Measurements from ENCODE around the gene STARD3.

STARD3 gene

DNA sequence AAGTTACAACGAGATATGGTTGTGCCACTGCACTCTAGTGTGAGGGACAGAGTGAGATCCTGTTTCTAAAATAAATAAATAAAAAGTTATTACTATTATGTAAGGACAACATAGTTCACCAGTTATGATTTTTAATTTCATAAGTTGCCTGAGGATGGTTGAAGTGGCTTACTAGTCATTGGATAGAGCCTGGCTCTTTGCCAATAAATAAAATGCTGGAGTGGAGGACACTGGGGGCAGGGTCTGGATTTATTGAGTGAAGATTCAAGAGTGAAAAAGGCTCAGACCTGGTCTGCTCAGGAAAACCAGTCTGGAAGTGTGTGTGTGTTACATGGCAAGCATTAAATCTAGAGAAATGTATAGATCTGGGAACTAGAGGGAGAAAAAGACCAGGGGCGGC lies 2.1 kb downstream of the STARD3 start:
- DNase-seq, result no peak

DNA sequence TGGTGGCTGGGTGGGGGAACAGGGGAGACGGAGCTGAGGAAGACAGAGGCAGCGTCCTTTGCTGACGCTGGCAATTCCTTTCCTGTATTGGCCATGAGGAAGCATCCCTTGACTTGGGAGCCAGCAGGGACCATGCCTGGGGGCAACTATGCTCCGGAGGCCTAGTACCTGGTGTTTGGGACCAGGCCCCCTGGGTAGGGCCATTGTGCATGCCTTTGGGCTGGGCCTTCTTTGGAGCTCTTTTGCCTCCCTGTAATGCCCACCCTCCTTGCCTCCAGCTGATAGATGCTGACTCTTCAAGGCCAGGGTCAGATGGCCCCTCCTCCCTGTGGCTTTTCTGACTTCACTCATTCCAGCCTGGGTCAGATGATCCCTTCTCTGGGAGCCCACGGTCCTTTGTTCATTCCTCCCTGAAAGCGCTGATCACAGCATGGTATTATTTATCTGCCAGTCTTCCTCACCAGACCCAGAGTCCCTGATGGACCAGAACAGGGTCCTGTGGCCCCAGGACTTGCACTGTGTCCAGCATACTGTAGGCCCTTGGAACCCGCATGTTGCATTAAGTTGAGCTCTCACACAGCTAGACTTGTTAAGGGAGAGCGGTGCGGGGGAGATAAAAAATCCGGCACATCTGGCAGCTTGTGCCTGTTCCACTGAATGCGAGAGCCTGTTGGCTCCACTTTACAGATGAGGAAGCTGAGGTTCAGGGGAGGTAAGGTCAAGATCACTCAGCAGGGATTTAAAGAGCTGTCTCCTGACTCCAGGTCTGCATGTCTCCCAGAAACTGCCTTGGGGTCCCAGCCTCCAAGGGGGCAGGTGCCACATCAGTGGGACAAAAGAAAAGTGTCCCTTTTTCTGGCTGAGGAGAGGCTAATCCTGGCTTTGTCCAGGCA lies 2.9 kb downstream of the STARD3 start:
- DNase-seq, result no peak

DNA sequence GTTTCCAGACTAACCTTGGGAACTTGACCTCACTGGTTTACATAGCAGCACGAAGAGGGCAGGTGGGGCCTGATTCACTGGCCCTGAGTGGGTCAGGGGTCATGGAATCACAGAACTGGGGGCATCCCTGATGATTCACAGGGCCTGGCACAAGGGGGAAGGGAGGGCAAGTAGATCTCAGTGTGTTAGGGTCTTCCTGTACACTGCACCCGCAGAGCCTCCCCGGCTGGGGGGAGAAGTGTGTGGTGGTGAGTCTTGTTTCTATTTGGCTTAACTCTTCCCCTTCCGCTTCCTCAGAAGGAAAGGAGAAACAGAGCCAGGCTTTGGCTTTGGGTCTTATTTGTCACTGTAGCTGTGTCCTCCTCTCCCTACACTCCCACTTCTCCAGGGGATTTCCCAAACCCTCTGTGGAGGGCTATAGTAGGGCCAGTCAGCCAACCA lies 3.7 kb downstream of the STARD3 start:
- DNase-seq, result no peak

DNA sequence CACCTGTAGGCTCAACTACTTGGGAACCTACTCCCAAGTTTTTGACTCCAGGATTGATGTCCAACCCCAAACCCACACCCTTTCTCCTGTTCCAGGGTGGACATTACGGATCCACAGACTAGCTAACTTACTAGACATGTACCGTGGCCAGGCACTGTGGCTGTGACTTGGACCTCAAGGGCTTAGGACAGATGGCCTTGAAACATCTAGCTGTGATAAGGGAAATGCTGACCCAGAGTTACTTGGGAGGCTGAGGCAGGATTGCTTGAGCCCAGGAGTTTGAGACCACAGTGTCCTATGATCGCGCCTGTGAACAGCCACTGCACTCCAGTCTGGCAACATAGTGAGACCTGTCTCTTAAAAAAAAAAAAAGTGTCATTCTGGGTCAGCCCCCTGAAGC lies 4.2 kb downstream of the STARD3 start:
- no peak for DNase-seq

DNA sequence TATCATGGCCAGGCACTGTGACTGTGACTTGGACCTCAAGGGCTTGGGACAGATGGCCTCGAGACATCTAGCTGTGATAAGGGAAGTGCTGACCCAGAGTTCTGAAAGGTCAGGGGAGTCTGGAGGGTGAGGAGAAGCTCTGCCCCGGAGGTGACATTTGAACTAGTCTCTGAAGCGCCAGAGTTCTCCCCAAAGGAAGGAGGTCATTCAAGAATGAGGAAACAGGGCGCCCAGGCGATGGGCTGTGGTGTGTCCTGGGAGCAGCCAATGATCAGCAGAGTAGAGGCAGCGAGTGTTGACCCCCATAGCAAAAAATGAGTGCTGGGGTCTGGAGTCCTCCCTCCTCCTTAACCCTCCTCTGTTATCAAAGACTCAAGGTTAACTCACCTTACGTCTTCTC lies 4.9 kb downstream of the STARD3 start:
- DNase-seq, result no peak

DNA sequence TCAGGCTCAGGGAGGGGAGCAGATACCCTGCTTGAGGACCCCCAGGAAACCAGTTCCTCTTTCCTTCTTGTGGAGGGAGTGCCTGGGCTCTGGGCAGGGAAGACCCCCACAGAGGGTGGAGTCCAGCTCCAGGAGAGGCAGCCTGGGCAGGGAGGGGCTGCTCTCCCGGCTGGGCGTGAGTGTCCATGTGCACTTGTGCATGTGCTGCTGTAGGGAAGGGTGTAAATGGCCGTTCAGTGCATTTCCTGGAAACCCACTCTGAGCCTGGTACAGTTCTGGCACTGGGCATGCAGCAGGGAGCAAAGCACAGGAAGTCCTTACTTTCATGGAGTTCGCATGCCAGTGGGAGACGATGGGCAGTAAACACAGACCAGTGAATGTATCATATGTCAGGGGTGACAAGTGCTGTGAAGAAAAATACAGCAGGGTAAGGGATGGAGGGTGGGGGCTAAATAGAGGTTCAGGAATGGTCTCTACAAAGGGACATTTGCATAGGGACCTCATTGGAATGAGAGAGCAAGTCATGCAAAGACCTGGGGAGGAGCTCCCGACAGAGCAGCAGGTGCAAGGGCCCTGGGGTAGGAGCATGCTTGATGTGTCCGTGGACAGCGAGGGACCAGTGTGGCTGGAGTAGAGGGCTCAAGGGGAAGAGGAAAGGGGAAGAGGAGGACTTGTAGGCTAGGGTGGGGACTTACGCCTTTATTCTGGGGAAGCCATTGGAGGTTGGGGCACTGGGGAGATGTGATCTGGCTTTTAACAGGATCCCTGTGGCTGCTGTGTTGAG lies 5.5 kb downstream of the STARD3 start:
- DNase-seq, result no peak

DNA sequence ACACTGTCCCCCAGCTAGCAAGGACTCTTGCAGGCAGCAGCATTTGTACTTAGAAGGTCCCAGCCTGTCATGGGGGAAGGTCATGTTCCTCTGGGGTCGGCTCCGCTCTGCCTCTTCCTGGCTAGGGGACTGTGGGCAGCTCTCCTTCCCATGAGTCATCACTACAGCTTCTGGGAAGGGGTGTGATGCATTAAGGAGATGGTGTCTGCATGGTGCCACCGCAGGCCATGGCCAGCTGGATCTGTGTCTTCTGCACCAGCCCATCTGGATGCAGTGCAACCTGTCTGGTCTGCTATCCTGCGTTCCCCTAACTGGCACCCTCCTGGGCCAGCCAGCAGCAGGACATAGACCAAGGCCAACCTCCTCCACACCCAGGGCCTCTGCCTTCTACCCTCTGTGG lies 6.3 kb downstream of the STARD3 start:
- no peak for DNase-seq

DNA sequence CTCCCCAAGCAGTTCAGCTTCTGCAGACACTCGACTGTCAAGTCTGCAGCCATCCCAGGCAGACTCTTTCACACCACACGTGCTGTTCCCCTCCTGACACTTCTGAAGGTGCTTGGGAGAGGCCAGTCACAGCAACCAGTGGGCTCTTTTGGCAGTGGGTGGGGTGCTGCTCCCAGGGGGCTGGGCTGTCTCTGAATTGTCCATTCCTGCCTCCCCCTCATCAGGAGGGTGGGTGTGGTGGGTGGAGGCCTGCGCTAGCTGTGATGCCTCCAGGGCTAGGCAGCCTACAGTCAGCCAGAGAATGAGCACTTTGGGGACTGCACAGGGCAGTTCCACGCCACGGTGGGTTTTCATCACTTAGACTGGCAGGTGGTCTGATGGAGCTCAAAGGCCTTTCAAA lies 10.3 kb downstream of the STARD3 start:
- DNase-seq, result no peak

DNA sequence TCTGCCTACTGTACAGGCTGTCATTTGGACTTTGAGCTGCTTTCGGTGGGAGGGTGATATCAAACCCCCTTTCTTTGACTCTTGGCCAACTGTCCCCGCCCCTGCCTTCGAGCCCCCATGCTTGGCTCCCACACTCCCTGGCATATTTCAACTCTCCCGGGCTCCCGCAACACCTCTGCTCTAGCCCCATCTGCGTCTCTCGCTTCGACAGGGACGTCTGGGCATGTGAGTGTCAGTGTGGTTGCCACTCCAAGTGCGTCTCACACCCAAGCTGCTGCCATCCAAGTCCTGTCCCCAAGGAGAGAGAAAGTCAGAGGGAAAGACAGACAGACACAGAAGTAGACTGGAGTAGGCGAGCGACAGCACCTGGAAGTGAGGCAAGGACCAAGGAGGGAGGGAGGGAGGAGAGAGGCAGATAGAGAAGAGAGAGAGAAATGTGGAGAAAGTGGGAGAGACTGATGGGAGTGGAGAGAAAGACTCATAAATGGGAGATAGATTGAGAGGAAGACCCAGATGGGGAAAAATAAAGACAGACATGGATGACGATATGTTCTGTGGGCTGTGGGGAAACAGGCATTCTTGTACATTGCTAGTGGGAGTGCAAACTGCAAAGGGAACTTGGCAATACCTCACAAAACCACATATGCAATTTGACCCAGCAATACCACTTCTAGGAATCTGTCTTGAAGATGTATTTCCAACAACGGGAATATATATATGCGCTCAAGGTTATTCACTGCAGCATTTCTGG lies 11.8 kb downstream of the STARD3 start:
- no peak for DNase-seq

DNA sequence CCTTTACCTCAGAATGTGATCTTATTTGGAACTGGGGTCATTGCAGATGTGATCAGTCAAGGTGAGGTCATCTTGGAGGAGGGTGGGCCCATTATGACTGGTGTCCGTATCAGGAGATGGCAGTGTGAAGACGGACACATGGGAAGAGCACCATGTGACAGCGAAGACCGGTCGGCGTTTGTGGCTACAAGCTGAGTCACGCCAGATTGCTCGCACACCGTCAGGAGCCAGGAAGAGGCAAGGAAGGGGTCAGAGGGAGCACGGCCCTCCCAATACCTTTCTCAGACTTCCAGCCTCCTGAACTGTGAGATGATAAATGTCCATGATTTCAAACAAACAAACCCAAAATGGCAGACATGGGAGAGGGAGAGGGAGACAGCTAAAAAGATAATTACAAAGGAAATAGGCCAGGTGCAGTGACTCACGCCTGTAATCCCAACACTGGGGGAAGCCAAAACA lies 13.2 kb downstream of the STARD3 start:
- DNase-seq, result no peak

DNA sequence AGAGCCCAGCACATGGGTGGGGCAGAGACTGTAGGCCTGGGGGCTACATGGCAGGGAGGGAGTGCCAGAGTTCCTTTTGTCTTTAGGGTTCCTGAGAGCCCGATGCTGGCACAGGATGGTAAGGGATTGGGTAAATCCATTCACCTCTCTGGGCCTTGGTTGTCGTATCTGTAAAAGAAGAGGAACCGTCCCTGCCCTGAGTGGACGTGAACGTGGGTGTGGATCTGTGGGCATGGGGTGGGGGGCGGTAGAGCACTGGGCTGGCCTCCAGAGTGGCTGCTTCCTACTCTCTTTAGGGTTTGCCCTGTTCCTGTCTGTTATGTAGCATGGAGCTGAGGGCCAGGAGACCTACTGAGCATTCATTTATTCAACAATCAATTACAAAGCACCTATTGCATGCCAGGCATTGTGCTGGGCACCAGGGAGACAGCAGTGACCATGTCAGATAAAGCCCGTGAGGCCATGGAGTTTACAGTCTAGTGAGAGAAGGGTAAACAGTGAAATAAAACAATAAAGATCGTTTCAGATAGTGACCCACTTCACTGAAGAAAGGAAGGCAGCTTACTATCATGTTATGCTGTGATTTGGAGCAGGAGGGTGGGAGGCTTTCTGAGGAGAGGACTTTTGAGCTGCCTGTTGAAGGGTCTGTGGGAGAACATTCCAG lies 15.1 kb downstream of the STARD3 start:
- DNase-seq, result no peak

DNA sequence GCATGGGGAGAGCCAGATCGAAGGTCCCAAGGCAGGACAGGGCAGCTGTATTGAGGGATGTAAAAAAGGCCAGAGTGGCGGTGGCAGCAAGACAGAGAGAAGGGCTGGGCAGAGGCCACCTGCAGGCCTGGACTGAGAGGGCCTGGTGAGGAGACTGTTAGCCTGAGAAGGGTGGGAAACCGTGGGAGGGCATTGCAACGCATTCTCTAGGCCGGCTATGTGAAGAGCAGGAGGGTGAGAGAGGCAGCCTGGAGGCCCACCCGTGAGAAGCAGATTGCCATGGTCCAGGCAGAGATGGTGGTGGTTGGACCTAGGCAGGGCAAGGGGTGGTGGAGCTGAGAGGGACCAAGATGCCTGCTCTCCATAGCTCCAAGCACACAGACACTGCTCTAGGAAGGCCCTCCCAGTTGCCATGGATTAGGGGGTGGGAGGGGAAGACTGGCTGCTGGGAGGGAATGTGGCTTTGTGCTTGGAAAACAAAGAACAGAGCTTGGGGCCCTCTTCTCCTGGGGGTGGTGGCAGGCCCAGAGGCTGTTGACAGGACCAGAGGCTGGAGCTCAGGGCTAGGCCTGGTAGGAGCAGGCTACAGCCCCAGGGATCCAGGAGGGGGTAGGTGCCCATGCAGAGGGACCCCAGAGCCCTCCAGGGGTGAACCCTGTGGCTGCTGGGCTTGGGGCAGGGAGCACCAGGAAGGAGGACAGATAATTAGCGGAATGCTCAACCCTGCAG lies 15.8 kb downstream of the STARD3 start:
- no peak for DNase-seq

DNA sequence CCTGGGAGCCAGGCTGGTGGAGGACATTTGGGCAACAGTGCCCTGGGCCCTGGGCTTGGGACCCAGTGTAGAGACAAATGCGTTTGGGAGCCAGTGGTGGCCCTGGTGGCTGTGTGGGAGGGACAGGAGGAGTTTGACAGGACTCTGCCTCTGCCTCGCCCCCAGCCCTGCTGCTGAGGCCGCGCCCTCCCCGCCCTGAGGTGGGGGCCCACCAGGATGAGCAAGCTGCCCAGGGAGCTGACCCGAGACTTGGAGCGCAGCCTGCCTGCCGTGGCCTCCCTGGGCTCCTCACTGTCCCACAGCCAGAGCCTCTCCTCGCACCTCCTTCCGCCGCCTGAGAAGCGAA lies 16.3 kb downstream of the STARD3 start:
- DNase-seq, result no peak

DNA sequence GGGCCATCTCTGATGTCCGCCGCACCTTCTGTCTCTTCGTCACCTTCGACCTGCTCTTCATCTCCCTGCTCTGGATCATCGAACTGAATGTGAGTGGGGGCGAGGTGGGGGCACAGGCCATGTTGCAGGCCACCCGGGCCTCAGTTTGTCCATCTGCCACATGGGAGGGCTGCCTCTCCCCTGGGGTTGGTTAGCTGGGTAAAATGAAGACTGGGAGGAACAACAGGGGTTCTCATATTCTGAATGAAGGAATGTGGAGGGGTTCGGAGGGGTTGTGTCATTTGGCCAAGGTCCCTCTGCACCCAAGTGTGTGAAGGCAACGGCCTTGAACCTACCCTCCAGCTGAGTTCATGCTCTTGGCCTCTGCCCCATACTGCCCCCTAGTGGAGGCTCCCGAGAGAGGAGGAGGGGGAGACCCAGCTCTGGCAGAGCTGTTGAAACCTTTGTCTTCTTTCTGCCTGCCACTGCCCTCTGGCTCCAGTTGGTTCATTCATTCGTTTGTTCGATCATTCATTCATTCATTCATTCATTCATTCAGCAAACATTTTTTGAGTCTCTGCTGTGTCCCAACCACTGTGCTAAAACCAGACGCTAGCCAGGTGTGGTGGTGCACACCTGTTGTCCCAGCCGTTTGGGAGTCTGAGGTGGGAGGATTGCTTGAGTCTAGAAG lies 16.9 kb downstream of the STARD3 start:
- DNase-seq, result peak; percentile 86

DNA sequence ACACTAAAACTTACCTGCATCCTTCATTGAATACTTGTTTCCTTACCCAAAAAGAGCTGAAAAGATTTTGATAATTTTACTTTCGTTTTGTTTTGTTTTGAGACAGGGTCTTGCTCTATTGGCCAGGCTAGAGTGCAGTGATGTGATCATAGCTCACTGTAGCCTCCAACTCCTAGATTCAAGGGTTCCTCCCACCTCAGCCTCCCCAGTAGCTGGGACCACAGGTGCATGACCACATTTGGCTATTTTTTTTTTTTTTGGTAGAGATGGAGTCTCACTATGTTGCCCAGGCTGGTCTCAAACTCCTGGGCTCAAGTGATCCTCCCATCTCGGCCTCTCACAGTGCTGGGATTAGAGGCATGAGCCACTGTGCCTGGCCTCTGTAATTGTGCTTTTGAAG lies 18.2 kb downstream of the STARD3 start:
- no peak for DNase-seq

DNA sequence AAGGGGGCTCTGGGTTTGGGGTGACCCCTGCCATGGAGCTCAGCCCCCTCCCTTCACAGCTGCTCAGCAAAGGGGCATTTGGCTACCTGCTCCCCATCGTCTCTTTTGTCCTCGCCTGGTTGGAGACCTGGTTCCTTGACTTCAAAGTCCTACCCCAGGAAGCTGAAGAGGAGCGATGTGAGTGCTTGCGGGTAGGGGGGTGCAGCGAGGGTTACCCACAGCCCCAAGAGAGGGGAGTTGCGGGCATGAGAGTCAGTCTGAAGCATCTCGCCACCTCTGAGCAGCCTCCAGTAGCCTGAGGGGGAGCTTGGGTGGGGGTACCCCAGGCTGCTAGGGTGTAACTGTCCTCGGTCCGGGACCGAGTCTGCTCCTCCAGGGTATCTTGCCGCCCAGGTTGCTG lies 21.4 kb downstream of the STARD3 start:
- DNase-seq, result peak; percentile 26

DNA sequence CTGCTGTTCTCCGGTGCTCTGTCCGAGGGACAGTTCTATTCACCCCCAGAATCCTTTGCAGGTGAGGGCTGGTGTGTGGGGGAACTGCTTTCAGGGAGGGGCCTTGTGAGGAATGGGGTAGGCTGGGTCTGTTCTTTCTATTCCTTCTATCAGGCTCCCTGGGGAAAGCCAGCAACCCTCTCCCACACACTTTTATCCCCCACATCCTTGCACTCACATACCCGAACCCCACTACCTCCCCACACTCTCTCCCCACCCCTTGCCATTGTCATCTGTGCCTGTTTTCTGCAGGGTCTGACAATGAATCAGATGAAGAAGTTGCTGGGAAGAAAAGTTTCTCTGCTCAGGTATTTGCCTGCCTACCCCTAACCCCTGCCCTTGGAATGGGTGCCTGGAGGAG lies 21.8 kb downstream of the STARD3 start:
- no peak for DNase-seq

DNA sequence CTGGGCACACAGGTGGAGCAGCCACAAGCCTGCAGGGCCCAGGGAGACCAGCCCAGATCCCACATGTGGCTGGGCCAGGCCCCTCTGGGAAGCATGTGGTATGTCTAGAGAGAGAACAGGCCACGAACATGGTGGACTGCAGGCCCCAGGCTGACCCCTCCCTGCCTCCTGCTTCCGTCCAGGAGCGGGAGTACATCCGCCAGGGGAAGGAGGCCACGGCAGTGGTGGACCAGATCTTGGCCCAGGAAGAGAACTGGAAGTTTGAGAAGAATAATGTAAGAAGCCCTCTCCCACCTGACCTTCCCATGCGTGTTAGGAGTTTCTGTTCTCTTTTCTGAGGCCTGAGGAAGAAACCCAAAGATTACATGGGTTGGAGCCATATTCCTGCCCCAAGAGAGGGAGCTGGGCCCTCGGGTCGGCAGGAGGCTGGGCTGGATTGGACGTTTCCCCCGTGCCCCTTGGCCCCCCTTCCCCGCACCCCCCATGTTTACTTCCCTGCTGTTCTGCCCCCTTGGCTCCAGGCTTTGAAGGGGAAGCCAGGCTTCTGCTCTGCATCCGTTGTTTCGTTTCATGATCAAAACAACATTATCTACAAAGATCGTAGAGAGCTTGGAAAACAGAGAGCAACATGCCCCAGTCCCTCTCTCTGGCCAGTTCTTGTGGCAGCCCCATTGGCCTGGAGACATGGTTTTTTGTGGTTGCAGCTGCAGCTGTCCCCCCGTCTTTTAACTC lies 22.5 kb downstream of the STARD3 start:
- peak; percentile 40 for DNase-seq

DNA sequence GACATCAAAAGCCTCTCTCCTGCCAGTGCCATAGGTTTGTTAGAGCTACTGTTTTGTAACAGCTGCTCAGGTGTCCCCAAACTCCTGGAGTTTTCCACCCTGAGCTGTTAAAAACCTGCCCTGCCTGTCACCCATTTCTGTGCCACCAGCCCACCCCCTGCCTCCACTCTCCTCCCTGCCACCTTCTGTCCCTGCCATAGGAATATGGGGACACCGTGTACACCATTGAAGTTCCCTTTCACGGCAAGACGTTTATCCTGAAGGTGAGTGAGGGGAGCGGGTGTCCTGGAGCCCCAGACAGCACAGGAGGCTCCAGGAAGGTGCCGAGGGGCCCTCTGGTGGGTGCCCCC lies 23.0 kb downstream of the STARD3 start:
- DNase-seq, result no peak

DNA sequence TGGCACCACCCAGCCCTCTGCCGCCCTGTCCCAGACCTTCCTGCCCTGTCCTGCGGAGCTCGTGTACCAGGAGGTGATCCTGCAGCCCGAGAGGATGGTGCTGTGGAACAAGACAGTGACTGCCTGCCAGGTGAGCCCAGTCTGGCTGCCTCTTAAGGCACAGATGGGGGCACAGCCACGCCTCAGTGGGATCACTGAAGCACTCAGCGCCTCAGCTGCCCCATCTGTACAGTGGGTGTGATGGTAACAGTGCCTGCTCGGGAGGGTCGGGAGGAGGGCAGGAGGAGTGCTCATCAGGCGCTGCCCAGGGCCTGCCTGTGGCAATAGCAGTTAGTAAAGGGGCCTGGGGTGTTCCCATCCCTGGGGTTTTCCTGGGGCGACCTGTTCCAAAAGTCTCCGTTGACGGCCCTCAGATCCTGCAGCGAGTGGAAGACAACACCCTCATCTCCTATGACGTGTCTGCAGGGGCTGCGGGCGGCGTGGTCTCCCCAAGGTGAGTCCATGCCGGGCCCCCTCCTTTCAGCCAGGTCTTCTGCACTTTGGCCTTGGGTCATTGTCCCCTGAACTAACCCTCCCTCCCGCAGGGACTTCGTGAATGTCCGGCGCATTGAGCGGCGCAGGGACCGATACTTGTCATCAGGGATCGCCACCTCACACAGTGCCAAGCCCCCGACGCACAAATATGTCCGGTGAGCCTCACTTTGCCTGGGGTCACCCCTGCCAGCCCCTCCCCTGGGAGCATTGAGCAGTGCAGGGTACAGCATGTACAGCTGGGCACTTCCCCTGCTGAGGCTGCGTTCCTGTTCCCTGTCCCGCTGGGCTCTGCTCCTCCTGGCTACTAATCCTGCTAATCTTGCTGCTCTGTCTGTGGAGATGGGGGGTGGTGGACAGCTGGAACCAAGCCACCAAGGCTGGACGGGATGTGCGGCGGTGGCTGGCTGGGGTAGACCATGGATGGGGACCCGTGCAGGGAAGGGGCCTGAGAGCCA lies 23.7 kb downstream of the STARD3 start:
- DNase-seq, result no peak

Measured in CD4-positive, alpha-beta T cell treated with Interleukin-6 for 4 hours (primary cell).